NB4 (cell line): ENCODE results near the gene A2M.

Experiments used
- POLR2A ChIP-seq: IDR thresholded peaks from 2 replicates; pipeline ENCODE4 v1.6.1; 2011; ENCODE audit warnings: mild to moderate bottlenecking; ENCODE audit not compliant: insufficient read length; ENCODE audit errors: extremely low read depth
- TF ChIP-seq, protein P1 (sequence below): IDR thresholded peaks from one replicate; pipeline ENCODE4 v1.5.1; 2012; ENCODE audit warnings: low read depth, low read length
- TF ChIP-seq, protein P2 (sequence below): IDR thresholded peaks from 2 replicates; pipeline ENCODE4 v1.6.1; 2011; ENCODE audit warnings: low read depth, low read length

DNA sequence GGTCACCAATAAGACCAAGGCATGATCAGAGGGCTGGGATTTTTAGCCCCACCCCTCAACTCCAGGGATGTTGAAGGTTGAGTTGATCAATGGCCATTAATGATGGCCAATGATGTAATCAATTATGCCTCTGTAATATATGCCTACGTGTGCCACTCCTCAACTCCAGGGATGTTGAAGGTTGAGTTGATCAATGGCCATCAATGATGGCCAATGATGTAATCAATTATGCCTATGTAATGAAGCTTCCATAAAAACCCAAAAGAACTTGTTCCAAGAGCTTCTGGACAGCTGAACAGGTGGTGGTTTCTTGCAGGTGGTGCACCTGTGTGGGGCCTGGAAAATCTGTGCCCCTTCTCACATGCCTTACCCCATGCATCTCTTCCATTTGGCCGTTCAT lies 93.1 kb downstream of the A2M start:
- TF ChIP-seq, protein P1, sequence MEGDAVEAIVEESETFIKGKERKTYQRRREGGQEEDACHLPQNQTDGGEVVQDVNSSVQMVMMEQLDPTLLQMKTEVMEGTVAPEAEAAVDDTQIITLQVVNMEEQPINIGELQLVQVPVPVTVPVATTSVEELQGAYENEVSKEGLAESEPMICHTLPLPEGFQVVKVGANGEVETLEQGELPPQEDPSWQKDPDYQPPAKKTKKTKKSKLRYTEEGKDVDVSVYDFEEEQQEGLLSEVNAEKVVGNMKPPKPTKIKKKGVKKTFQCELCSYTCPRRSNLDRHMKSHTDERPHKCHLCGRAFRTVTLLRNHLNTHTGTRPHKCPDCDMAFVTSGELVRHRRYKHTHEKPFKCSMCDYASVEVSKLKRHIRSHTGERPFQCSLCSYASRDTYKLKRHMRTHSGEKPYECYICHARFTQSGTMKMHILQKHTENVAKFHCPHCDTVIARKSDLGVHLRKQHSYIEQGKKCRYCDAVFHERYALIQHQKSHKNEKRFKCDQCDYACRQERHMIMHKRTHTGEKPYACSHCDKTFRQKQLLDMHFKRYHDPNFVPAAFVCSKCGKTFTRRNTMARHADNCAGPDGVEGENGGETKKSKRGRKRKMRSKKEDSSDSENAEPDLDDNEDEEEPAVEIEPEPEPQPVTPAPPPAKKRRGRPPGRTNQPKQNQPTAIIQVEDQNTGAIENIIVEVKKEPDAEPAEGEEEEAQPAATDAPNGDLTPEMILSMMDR = no peak
- TF ChIP-seq POLR2A = no peak
- TF ChIP-seq, protein P2, sequence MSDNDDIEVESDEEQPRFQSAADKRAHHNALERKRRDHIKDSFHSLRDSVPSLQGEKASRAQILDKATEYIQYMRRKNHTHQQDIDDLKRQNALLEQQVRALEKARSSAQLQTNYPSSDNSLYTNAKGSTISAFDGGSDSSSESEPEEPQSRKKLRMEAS = no peak
